ENCODE data around the gene TLK2.
"Not testable (repeated sequence)": the region's sequence is repeated elsewhere in the genome, so short reads cannot be mapped to it uniquely, and the experiment has no call there.

GRCh38 chr17:62557532-62557931 lies 78.9 kb downstream of the TLK2 start:
- not testable (repeated sequence) for TF ChIP-seq CTCF (conservative IDR thresholded peaks at IDR 0.05; ENCODE audit: low read depth, low read length); EZH2 (IDR thresholded peaks at IDR 0.05; ENCODE audit: borderline replicate concordance, low read depth, low read length, poor library complexity, severe bottlenecking)

Measured in A673 (cell line).